Neural crest cell (in vitro differentiated cells): ENCODE measurements around the gene ATP10B. TPM values are rescaled to one million over a fixed set of nuclear protein-coding genes. Genes with fewer than 3 reads are reported as not detected.

Experiments
- DNase-seq: peaks from one replicate; pipeline ENCODE4 v3.0.0; 2021; ENCODE audit warnings: low read depth, mixed read lengths, low spot score
- H3K27ac Mint-ChIP-seq: one replicate; pipeline ENCODE4 v1.8.0; 2021; ENCODE audit warnings: mild to moderate bottlenecking, mixed read lengths; ENCODE audit not compliant: unreplicated experiment
- H3K27me3 Mint-ChIP-seq: 2 replicates; pipeline ENCODE4 v1.8.0; 2021; ENCODE audit warnings: low read depth, mild to moderate bottlenecking, mixed read lengths
- H3K36me3 Mint-ChIP-seq: 2 replicates; pipeline ENCODE4 v1.8.0; 2021; ENCODE audit warnings: low read depth, mild to moderate bottlenecking, mixed read lengths
- H3K4me1 Mint-ChIP-seq: 2 replicates; pipeline ENCODE4 v1.8.0; 2021; ENCODE audit warnings: mixed read lengths
- H3K4me3 Mint-ChIP-seq: one replicate; pipeline ENCODE4 v1.8.0; 2021; ENCODE audit warnings: mild to moderate bottlenecking, mixed read lengths
- H3K9me3 Mint-ChIP-seq: 2 replicates; pipeline ENCODE4 v1.8.0; 2021; ENCODE audit warnings: mixed read lengths
- CTCF ChIP-seq: fragments of 200-600 bp; sonication (generic); conservative IDR thresholded peaks from 2 replicates; pipeline ENCODE4 v1.5.0; 2021; ENCODE audit warnings: antibody characterized with exemption, mild to moderate bottlenecking
- total RNA-seq: library from RNA; stranded (reverse); gene quantifications from 2 replicates; pipeline ENCODE4 v1.2.1, GENCODE V29; 2021

ATP10B gene
- total RNA-seq, 1 donor from 2014 or later = 10.8 TPM

- no peak overlapping the region for H3K4me3 Mint-ChIP-seq
Observed at GRCh38 chr5:160769301-160769700, 82.7 kb downstream of the ATP10B start.

GRCh38 chr5:160767062-160767461 is 84.9 kb downstream of the ATP10B start:
- Mint-ChIP-seq H3K9me3 (no peaks in the 10 kb centered on the region), H3K4me1 (peaks cover 3% of the 10 kb centered on the region), H3K4me3 (no peak overlapping the region), H3K27ac (no peak overlapping the region), H3K27me3 (no peaks in the 10 kb centered on the region), H3K36me3 (peaks cover 9% of the 10 kb centered on the region)
- TF ChIP-seq CTCF = no peak
- DNase-seq = no peak

More at GRCh38 chr5:160769301-160769700, 82.7 kb downstream of the ATP10B start:
- peaks cover 11% of the 10 kb centered on the region for H3K4me1 Mint-ChIP-seq
- H3K27me3 Mint-ChIP-seq = no peaks in the 10 kb centered on the region
- no peaks in the 10 kb centered on the region for H3K9me3 Mint-ChIP-seq
- no peak overlapping the region for H3K27ac Mint-ChIP-seq
- peaks cover 5% of the 10 kb centered on the region for H3K36me3 Mint-ChIP-seq
- DNase-seq = no peak
- TF ChIP-seq CTCF = no peak

- peaks cover 13% of the 10 kb centered on the region for H3K9me3 Mint-ChIP-seq
- H3K4me1 Mint-ChIP-seq = peaks cover 3% of the 10 kb centered on the region
- no peak overlapping the region for H3K27ac Mint-ChIP-seq
- H3K27me3 Mint-ChIP-seq = no peaks in the 10 kb centered on the region
- H3K4me3 Mint-ChIP-seq = no peak overlapping the region
- H3K36me3 Mint-ChIP-seq = peaks cover 11% of the 10 kb centered on the region
- TF ChIP-seq CTCF = no peak
- DNase-seq = no peak
Observed at GRCh38 chr5:160760008-160760407, 92.0 kb downstream of the ATP10B start.

GRCh38 chr5:160757194-160757593 is 94.8 kb downstream of the ATP10B start:
- Mint-ChIP-seq H3K36me3 (peaks cover 5% of the 10 kb centered on the region), H3K27me3 (no peaks in the 10 kb centered on the region), H3K27ac (no peak overlapping the region), H3K4me1 (no peaks in the 10 kb centered on the region), H3K4me3 (no peak overlapping the region), H3K9me3 (peaks cover 13% of the 10 kb centered on the region)
- DNase-seq = no peak
- TF ChIP-seq CTCF = no peak

GRCh38 chr5:160750938-160751657 is 100.9 kb downstream of the ATP10B start:
- no peaks in the 10 kb centered on the region for H3K27me3 Mint-ChIP-seq
- peaks cover 3% of the 10 kb centered on the region for H3K9me3 Mint-ChIP-seq
- H3K4me3 Mint-ChIP-seq = no peak overlapping the region
- H3K27ac Mint-ChIP-seq = no peak overlapping the region
- H3K4me1 Mint-ChIP-seq = peaks cover 13% of the 10 kb centered on the region
- no peak for DNase-seq
- TF ChIP-seq CTCF = no peak
- peaks cover under 1% of the 10 kb centered on the region for H3K36me3 Mint-ChIP-seq
